Activated B cell treated with CpG ODN at 0.5 μM for 24 hours (primary cell): ENCODE results near the gene PRKG1. TPM values are rescaled to one million over a fixed set of nuclear protein-coding genes. Genes with fewer than 3 reads are reported as not detected.

Experiments
- ATAC-seq: fragments of 200-7000 bp; cut with Tn5 transposase; one replicate; pipeline ENCODE4 v1.10.0; 2021; ENCODE audit warnings: low read depth, mild to moderate bottlenecking, moderate library complexity
- CTCF ChIA-PET: fragments of 350-600 bp; sonication (Branson Sonifier 250); formaldehyde crosslinking; loops from one replicate; lab custom pipeline; 2021; ENCODE audit warnings: antibody characterized with exemption; lab: Charles Lee
- POLR2A ChIA-PET: fragments of 350-600 bp; sonication (Branson Sonifier 250); formaldehyde crosslinking; loops from one replicate; lab custom pipeline; 2021; ENCODE audit warnings: antibody characterized with exemption; lab: Charles Lee
- DNase-seq: peaks from one replicate; pipeline ENCODE4 v3.0.0; 2022
- H3K27ac Mint-ChIP-seq: one replicate; pipeline ENCODE4 v1.8.0; 2020; ENCODE audit warnings: mixed read lengths
- H3K27me3 Mint-ChIP-seq: one replicate; pipeline ENCODE4 v1.8.0; 2021; ENCODE audit warnings: mixed read lengths
- H3K36me3 Mint-ChIP-seq: one replicate; pipeline ENCODE4 v1.8.0; 2021; ENCODE audit warnings: low read depth, mixed read lengths
- H3K4me1 Mint-ChIP-seq: one replicate; pipeline ENCODE4 v1.8.0; 2021; ENCODE audit warnings: mixed read lengths
- H3K4me3 Mint-ChIP-seq: one replicate; pipeline ENCODE4 v1.8.0; 2020; ENCODE audit warnings: mild to moderate bottlenecking, mixed read lengths
- H3K9me3 Mint-ChIP-seq: one replicate; pipeline ENCODE4 v1.8.0; 2020; ENCODE audit warnings: mixed read lengths
- intact Hi-C: fragments of 100-400 bp; cut with micrococcal nuclease; formaldehyde crosslinking; loops from one replicate; pipeline ENCODE4 v1.15.1; 2024
- total RNA-seq: library from RNA; stranded (reverse); gene quantifications from 2 replicates; pipeline ENCODE4 v1.2.3, GENCODE V29; 2022
- TF ChIP-seq, protein P1 (sequence below): fragments of 200-600 bp; IDR thresholded peaks from one replicate; pipeline ENCODE4 v1.8.0; 2022; ENCODE audit warnings: antibody characterized with exemption, mild to moderate bottlenecking

The PRKG1 gene
- total RNA-seq, 1 donor from 2014 or later: not detected

DNA sequence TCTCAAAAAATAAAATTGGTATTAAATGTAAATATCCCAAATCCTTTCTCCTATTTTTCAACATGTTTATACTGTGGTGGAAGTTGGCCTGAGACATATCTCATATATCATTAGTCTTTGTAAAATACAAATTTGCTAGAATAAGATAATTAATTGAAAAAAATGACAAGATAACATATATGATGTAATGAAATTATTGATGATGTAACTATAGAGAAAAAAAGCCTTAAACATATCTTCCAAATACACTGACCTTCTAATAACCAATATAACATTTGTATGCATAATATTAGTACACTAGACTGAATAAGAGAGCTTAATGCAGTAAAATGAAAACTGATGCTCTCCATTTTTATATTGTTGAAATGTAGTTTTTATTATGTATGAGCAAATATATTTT, 104.3 kb downstream of the PRKG1 start:
- no peaks in the 10 kb centered on the region for H3K4me1 Mint-ChIP-seq
- no peak for ATAC-seq
- no peaks in the 10 kb centered on the region for H3K36me3 Mint-ChIP-seq
- intact Hi-C loops: no loop called here
- no peak overlapping the region for H3K4me3 Mint-ChIP-seq
- no peaks in the 10 kb centered on the region for H3K9me3 Mint-ChIP-seq
- DNase-seq: no peak
- TF ChIP-seq, protein P1, sequence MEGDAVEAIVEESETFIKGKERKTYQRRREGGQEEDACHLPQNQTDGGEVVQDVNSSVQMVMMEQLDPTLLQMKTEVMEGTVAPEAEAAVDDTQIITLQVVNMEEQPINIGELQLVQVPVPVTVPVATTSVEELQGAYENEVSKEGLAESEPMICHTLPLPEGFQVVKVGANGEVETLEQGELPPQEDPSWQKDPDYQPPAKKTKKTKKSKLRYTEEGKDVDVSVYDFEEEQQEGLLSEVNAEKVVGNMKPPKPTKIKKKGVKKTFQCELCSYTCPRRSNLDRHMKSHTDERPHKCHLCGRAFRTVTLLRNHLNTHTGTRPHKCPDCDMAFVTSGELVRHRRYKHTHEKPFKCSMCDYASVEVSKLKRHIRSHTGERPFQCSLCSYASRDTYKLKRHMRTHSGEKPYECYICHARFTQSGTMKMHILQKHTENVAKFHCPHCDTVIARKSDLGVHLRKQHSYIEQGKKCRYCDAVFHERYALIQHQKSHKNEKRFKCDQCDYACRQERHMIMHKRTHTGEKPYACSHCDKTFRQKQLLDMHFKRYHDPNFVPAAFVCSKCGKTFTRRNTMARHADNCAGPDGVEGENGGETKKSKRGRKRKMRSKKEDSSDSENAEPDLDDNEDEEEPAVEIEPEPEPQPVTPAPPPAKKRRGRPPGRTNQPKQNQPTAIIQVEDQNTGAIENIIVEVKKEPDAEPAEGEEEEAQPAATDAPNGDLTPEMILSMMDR: no peak
- no peak overlapping the region for H3K27ac Mint-ChIP-seq
- ChIA-PET POLR2A (no interaction called here), CTCF (no interaction called here)
- H3K27me3 Mint-ChIP-seq: no peaks in the 10 kb centered on the region

DNA sequence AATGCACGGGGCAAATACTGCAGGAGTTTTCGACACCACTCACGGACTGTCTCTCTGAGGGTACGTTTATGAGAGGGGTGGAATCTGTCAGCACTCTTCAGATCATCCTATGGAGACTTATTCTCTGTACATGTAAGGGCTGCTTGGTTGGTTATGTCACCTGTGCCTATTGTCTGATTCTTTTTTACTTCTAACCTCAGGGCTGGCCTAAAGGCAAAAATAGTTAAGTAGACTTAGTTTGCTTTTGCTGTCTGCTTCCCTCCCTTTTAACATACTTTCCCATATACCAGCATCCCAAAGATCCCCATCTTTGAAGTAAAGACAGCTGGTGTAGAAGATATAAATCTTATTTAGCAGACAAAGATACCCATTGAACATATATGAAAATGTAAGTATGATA, 105.9 kb downstream of the PRKG1 start:
- H3K4me1 Mint-ChIP-seq: no peaks in the 10 kb centered on the region
- H3K27me3 Mint-ChIP-seq: no peaks in the 10 kb centered on the region
- no peaks in the 10 kb centered on the region for H3K9me3 Mint-ChIP-seq
- ChIA-PET POLR2A (no interaction called here), CTCF (no interaction called here)
- no peak overlapping the region for H3K27ac Mint-ChIP-seq
- DNase-seq (no peak), ATAC-seq (no peak)
- H3K4me3 Mint-ChIP-seq: no peak overlapping the region
- TF ChIP-seq, protein P1: no peak
- no peaks in the 10 kb centered on the region for H3K36me3 Mint-ChIP-seq
- intact Hi-C loops: no loop called here

DNA sequence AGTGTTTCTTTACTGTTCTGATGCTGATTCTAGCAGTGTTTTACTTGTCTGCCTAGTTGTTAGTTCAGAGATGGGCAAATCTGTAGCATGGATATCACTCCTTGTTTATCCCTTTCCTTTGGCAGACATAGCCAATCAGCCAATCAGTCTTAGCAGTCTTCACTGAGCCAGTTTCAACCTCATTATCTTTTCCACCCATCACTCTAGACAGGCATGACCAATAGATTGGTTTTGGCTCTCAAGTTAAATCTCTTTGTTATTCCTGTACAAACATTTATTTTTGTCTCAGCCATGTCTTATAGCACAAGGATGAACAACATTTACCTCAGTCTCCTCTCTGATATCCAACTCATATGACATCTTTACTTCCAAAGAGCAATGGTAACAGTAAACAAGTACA, 109.5 kb downstream of the PRKG1 start:
- H3K36me3 Mint-ChIP-seq: no peaks in the 10 kb centered on the region

DNA sequence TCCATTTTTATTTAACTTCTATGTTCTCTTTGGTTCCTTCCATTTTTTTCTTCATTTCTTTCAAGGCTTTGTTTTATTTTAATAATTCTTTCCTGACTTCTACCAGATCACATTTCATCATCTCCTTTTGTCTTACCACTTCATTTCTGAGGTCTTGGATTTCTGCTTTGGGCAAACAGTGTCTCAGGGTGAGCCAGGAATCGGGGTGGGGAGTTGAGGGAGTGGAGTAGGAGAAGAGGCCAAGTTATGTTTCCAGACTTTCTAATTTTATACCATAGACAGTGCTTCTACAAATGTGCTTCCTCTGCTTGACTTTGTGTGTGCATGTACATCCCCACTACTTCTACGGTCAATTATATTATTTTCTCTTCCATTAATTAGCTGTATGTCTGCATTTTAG, 112.1 kb downstream of the PRKG1 start:
- H3K27me3 Mint-ChIP-seq: no peaks in the 10 kb centered on the region
- intact Hi-C loops: no loop called here
- ChIA-PET CTCF (no interaction called here), POLR2A (no interaction called here)
- no peak overlapping the region for H3K4me3 Mint-ChIP-seq
- DNase-seq (no peak), ATAC-seq (no peak)
- H3K4me1 Mint-ChIP-seq: no peaks in the 10 kb centered on the region
- TF ChIP-seq, protein P1: no peak
- no peak overlapping the region for H3K27ac Mint-ChIP-seq
- no peaks in the 10 kb centered on the region for H3K9me3 Mint-ChIP-seq
- H3K36me3 Mint-ChIP-seq: no peaks in the 10 kb centered on the region

More for the DNA sequence above, 109.5 kb downstream of the PRKG1 start:
- Mint-ChIP-seq H3K27ac (no peak overlapping the region), H3K9me3 (no peaks in the 10 kb centered on the region), H3K4me1 (no peaks in the 10 kb centered on the region), H3K4me3 (no peak overlapping the region), H3K27me3 (no peaks in the 10 kb centered on the region)
- POLR2A ChIA-PET: no interaction called here
- TF ChIP-seq, protein P1: no peak
- DNase-seq: no peak
- no peak for ATAC-seq
- intact Hi-C loops: no loop called here
- CTCF ChIA-PET: no interaction called here

DNA sequence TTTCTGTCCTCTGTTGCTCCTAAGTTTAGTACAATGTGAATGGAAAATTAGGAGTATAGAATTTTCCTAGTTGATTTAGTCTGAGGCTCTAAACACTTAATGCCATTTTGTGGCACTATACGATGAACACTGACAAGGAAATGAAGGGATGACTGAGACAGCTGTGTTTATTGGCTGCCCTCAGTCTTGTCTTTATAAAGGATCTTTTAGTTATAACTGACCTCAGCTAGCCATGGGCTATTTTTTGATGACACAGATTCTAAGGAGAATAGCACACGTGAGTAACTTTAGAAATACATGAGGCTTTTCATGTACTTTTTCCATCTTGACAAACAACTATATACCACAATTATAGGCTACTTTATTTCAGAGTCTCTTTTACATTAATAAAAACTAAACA, 113.7 kb downstream of the PRKG1 start:
- DNase-seq: no peak
- ChIA-PET POLR2A (no interaction called here), CTCF (no interaction called here)
- Mint-ChIP-seq H3K9me3 (no peaks in the 10 kb centered on the region), H3K27ac (no peak overlapping the region), H3K27me3 (no peaks in the 10 kb centered on the region), H3K4me1 (no peaks in the 10 kb centered on the region), H3K4me3 (no peak overlapping the region), H3K36me3 (no peaks in the 10 kb centered on the region)
- intact Hi-C loops: no loop called here
- TF ChIP-seq, protein P1: no peak
- no peak for ATAC-seq
